Measurements from ENCODE around the gene TMEM59. TPM values are rescaled to one million over a fixed set of nuclear protein-coding genes. Genes with fewer than 3 reads are reported as not detected.
A peak's percentile ranks its signal among the peaks of the same experiment; 100 is the strongest.

The TMEM59 gene
- total and polyA plus RNA-seq, 8 donors = 235 to 468 (median 327) TPM

DNA sequence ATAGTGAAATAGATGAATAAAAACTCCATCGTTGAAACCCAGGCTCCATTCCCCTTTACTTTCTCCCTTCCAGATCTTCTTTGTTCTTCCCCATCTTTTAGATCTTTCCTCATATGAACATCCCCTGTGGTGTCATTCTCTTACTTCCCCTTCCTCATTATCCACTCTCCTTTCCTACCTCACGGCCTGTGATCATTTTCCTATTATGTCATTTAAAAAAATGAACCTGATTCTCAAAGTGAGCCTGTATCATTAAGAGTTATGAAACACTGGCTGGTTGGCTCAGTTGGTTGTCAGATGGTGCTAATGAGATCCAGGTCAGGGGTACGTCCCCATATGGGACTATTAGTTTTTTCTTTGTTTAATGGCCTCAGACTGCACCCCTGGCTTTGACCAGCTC lies 38.7 kb upstream of the TMEM59 start:
- no peaks in the 10 kb centered on the region for H3K9me3 ChIP-seq
- H3K27ac ChIP-seq = no peak overlapping the region
- DNase-seq (no peak), ATAC-seq (no peak)
- H3K4me3 ChIP-seq = no peak overlapping the region
- H3K36me3 ChIP-seq = peaks cover 0 to 8% of the 10 kb centered on the region in 2 donors
- intact Hi-C loops (cut with DNase I) = no loop called here
- H3K27me3 ChIP-seq = no peaks in the 10 kb centered on the region
- TF ChIP-seq, protein P1, sequence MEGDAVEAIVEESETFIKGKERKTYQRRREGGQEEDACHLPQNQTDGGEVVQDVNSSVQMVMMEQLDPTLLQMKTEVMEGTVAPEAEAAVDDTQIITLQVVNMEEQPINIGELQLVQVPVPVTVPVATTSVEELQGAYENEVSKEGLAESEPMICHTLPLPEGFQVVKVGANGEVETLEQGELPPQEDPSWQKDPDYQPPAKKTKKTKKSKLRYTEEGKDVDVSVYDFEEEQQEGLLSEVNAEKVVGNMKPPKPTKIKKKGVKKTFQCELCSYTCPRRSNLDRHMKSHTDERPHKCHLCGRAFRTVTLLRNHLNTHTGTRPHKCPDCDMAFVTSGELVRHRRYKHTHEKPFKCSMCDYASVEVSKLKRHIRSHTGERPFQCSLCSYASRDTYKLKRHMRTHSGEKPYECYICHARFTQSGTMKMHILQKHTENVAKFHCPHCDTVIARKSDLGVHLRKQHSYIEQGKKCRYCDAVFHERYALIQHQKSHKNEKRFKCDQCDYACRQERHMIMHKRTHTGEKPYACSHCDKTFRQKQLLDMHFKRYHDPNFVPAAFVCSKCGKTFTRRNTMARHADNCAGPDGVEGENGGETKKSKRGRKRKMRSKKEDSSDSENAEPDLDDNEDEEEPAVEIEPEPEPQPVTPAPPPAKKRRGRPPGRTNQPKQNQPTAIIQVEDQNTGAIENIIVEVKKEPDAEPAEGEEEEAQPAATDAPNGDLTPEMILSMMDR (IDR thresholded peaks at IDR 0.05) = no peak
- H3K4me1 ChIP-seq = peaks cover 0 to 15% of the 10 kb centered on the region in 2 donors

GRCh38 chr1:54088385-54088784 lies 35.4 kb upstream of the TMEM59 start:
- TF ChIP-seq, protein P1 (IDR thresholded peaks at IDR 0.05) = no peak
- Histone ChIP-seq H3K27ac (peak overlapping the region in 1 of 2 donors; percentile 5), H3K4me1 (no peaks in the 10 kb centered on the region), H3K9me3 (no peaks in the 10 kb centered on the region), H3K27me3 (no peaks in the 10 kb centered on the region), H3K36me3 (peaks cover 0 to 3% of the 10 kb centered on the region in 2 donors), H3K4me3 (no peak overlapping the region)
- DNase-seq (no peak), ATAC-seq (peak; percentile 89)
- intact Hi-C loops (cut with DNase I) = no loop called here

DNA sequence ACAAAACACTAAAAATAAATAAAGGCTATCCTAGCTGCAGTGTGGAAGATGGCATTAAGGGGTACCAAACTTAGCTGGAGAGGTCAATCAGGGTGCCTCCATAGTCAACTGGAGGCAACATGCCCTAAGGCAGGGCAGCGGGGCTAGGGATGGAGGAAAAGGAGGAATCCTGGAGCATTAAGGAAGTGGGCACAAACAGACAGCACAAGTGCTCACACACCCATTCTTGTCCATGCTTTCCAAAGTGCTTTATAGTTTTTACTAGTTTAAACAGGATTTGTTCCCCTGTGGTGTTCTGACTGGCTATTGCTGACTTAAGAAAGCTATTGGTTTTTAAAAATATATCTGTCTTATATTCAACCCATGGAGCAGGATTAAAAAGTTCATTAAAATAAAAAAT lies 33.8 kb upstream of the TMEM59 start:
- Histone ChIP-seq H3K36me3 (peaks cover 0 to 3% of the 10 kb centered on the region in 2 donors), H3K27ac (no peak overlapping the region), H3K4me1 (no peaks in the 10 kb centered on the region), H3K27me3 (no peaks in the 10 kb centered on the region), H3K9me3 (no peaks in the 10 kb centered on the region), H3K4me3 (no peak overlapping the region)
- TF ChIP-seq, protein P1 (IDR thresholded peaks at IDR 0.05) = no peak
- intact Hi-C loops (cut with DNase I) = no loop called here
- ATAC-seq = no peak
- DNase-seq = no peak

DNA sequence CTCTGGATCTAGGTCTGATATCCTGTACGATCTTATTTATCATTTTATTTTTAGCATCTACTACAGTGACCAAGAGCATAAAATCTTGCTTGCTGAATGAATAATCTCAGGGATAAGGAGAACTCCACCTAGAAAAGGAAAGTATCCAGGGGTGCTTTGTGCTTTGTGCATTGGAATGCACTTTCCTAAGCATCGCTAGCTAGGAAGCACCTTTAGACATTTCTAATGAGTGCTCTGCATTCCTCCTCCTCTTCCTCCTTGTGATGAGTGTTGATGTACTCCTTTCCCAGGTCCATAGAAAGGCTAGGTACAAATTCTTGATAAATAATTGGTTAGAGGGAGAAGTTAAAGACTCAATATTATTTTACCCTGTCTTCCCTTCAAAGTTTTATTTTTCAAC lies 31.8 kb upstream of the TMEM59 start:
- no peak overlapping the region for H3K27ac ChIP-seq
- no peak overlapping the region for H3K4me3 ChIP-seq
- H3K36me3 ChIP-seq = peaks cover 0 to 2% of the 10 kb centered on the region in 2 donors
- H3K27me3 ChIP-seq = no peaks in the 10 kb centered on the region
- TF ChIP-seq, protein P1 (IDR thresholded peaks at IDR 0.05) = no peak
- DNase-seq = no peak
- no peak for ATAC-seq
- intact Hi-C loops (cut with DNase I) = no loop called here
- H3K4me1 ChIP-seq = no peaks in the 10 kb centered on the region
- no peaks in the 10 kb centered on the region for H3K9me3 ChIP-seq

GRCh38 chr1:54081306-54082270 lies 28.6 kb upstream of the TMEM59 start:
- no peaks in the 10 kb centered on the region for H3K4me1 ChIP-seq
- H3K9me3 ChIP-seq = no peaks in the 10 kb centered on the region
- ATAC-seq (peak; percentile 100), DNase-seq (peak in 3 of 4 donors; percentile 42 to 78 (median 76))
- TF ChIP-seq, protein P1 (IDR thresholded peaks at IDR 0.05) = peak; percentile 74 to 78
- no peaks in the 10 kb centered on the region for H3K27me3 ChIP-seq
- intact Hi-C loops (cut with DNase I) = no loop called here
- H3K27ac ChIP-seq = no peak overlapping the region
- H3K36me3 ChIP-seq = no peaks in the 10 kb centered on the region
- H3K4me3 ChIP-seq = no peak overlapping the region

Measured in left lung (tissue), 10 donors.